ENCODE data around the gene RFNG. TPM values are rescaled to one million over a fixed set of nuclear protein-coding genes. Genes with fewer than 3 reads are reported as not detected.
A peak's percentile ranks its signal among the peaks of the same experiment; 100 is the strongest.

The RFNG gene
- total and polyA plus RNA-seq, 9 donors = 20.9 to 61.3 (median 44.7) TPM

- Histone ChIP-seq H3K36me3 (no peaks in the 10 kb centered on the region), H3K27ac (no peak overlapping the region), H3K27me3 (no peaks in the 10 kb centered on the region), H3K9me3 (no peaks in the 10 kb centered on the region), H3K4me1 (ENCODE audit: insufficient read depth) (peaks cover 6% of the 10 kb centered on the region), H3K4me3 (no peak overlapping the region)
- TF ChIP-seq CTCF (IDR thresholded peaks at IDR 0.05) (no peak), POLR2A (IDR thresholded peaks at IDR 0.05) (no peak), EP300 (IDR thresholded peaks at IDR 0.05) (no peak)
- no peak for DNase-seq
- WGBS, 3 donors = 76 to 83% (median 82%) methylated on average over 27 to 34 of the region's 34 CpGs
- intact Hi-C loops (cut with DNase I) = no loop called here
Observed at GRCh38 chr17:82061047-82061925, 9.7 kb upstream of the RFNG start.

GRCh38 chr17:82060614-82061013 is 9.0 kb upstream of the RFNG start:
- no peak for TF ChIP-seq CTCF (IDR thresholded peaks at IDR 0.05)
- no peak for TF ChIP-seq POLR2A (IDR thresholded peaks at IDR 0.05)
- no peak for TF ChIP-seq EP300 (IDR thresholded peaks at IDR 0.05)
- intact Hi-C loops (cut with DNase I) = no loop called here
- Histone ChIP-seq H3K4me1 (ENCODE audit: insufficient read depth) (peaks cover 3% of the 10 kb centered on the region), H3K36me3 (no peaks in the 10 kb centered on the region), H3K9me3 (no peaks in the 10 kb centered on the region), H3K4me3 (no peak overlapping the region), H3K27ac (no peak overlapping the region), H3K27me3 (no peaks in the 10 kb centered on the region)
- DNase-seq = no peak
- 82 to 93% (median 85%) methylated on average over 10 to 14 of the region's 14 CpGs for WGBS, 3 donors

DNA sequence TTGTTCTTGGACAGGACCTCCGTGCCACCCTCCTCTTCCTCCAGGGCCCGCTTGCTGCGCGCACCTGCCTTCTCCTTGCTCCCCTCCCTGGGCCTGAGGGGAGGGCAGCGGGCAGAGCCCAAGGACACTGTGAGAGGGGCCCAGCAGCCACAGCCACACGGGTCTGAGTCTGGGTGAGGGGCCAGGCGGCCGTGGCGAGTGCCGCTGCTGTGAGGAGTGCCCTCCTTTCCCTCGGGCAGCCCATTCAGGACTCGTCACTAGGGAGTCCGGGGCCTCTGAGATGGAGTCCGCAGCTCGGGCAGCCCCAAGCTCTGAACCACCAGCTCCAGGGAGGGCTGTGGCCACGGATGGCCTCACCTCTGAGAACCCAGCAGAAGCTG is 8.4 kb upstream of the RFNG start:
- WGBS, 3 donors = 73 to 80% (median 75%) methylated on average over 15 to 16 of the region's 16 CpGs
- no peaks in the 10 kb centered on the region for H3K27me3 ChIP-seq
- H3K36me3 ChIP-seq = no peaks in the 10 kb centered on the region
- no peak overlapping the region for H3K27ac ChIP-seq
- TF ChIP-seq POLR2A (IDR thresholded peaks at IDR 0.05) = no peak
- no peak for TF ChIP-seq EP300 (IDR thresholded peaks at IDR 0.05)
- TF ChIP-seq CTCF (IDR thresholded peaks at IDR 0.05) = no peak
- peaks cover 3% of the 10 kb centered on the region for H3K4me1 ChIP-seq (ENCODE audit: insufficient read depth)
- H3K4me3 ChIP-seq = no peak overlapping the region
- intact Hi-C loops (cut with DNase I) = no loop called here
- DNase-seq = no peak
- H3K9me3 ChIP-seq = no peaks in the 10 kb centered on the region

GRCh38 chr17:82059272-82060000 is 7.8 kb upstream of the RFNG start:
- peak in 1 of 5 donors; percentile 11 for DNase-seq
- no peaks in the 10 kb centered on the region for H3K36me3 ChIP-seq
- TF ChIP-seq CTCF (IDR thresholded peaks at IDR 0.05) (no peak), EP300 (IDR thresholded peaks at IDR 0.05) (no peak)

More at GRCh38 chr17:82059272-82060000, 7.8 kb upstream of the RFNG start:
- WGBS, 3 donors = 63 to 65% (median 64%) methylated on average over 19 of the region's 19 CpGs
- no peaks in the 10 kb centered on the region for H3K9me3 ChIP-seq
- no peak overlapping the region for H3K4me3 ChIP-seq
- no peak overlapping the region for H3K27ac ChIP-seq
- H3K4me1 ChIP-seq (ENCODE audit: insufficient read depth) = no peaks in the 10 kb centered on the region
- intact Hi-C loops (cut with DNase I) = loop anchor here in 1 of 4 donors (10.0 kb wide), 1 partner anchor 65 kb away; no protein-coding TSS in a partner anchor
- no peaks in the 10 kb centered on the region for H3K27me3 ChIP-seq
